Measurements from ENCODE around the gene TNFRSF8. TPM values are rescaled to one million over a fixed set of nuclear protein-coding genes. Genes with fewer than 3 reads are reported as not detected.

Gene TNFRSF8
- total RNA-seq, 1 experiment from 2014 or later, result not detected

GRCh38 chr1:12090326-12090725, 27.2 kb downstream of the TNFRSF8 start:
- Histone ChIP-seq H3K36me3 (ENCODE audit: low read depth, low read length) (no peaks in the 10 kb centered on the region), H2AFZ (ENCODE audit: low read length) (no peak overlapping the region), H3K4me2 (ENCODE audit: low read length) (no peak overlapping the region), H3F3A (ENCODE audit: low read length, unreplicated experiment) (no peaks in the 10 kb centered on the region), H3K4me1 (ENCODE audit: insufficient read depth, low read length) (no peaks in the 10 kb centered on the region), H3K4me3 (ENCODE audit: low read length) (no peak overlapping the region), H3K27me3 (ENCODE audit: low read length) (no peaks in the 10 kb centered on the region), H3K9ac (ENCODE audit: low read length) (no peak overlapping the region), H3K27ac (ENCODE audit: low read length) (no peak overlapping the region), H3K9me3 (ENCODE audit: low read length) (no peaks in the 10 kb centered on the region), H3K9me2 (replicated peaks; ENCODE audit: low read length) (no peaks in the 10 kb centered on the region), H3K79me2 (ENCODE audit: low read length) (no peaks in the 10 kb centered on the region), H4K20me1 (ENCODE audit: low read length) (no peaks in the 10 kb centered on the region)
- ChIA-PET POLR2A (ENCODE audit: unreplicated experiment) (no interaction called here), CTCF (no interaction called here)
- no peak for DNase-seq
- TF ChIP-seq CTCF (conservative IDR thresholded peaks at IDR 0.05; ENCODE audit: low read depth, low read length) (no peak), EZH2 (IDR thresholded peaks at IDR 0.05; ENCODE audit: low read length, unreplicated experiment) (no peak), EZH2phosphoT487 (IDR thresholded peaks at IDR 0.05; ENCODE audit: borderline replicate concordance, low read length) (no peak)
- intact Hi-C loops (cut with micrococcal nuclease), result no loop called here
- no peak for ATAC-seq
- BruUV-seq (replicated peaks), result no TSS peak

- H3K9me3 ChIP-seq (ENCODE audit: low read length), result no peaks in the 10 kb centered on the region
- H3K9me2 ChIP-seq (replicated peaks; ENCODE audit: low read length), result no peaks in the 10 kb centered on the region
- H3F3A ChIP-seq (ENCODE audit: low read length, unreplicated experiment), result no peaks in the 10 kb centered on the region
- POLR2A ChIA-PET (ENCODE audit: unreplicated experiment), result no interaction called here
- no peak overlapping the region for H3K27ac ChIP-seq (ENCODE audit: low read length)
- TF ChIP-seq EZH2phosphoT487 (IDR thresholded peaks at IDR 0.05; ENCODE audit: borderline replicate concordance, low read length), result no peak
- TF ChIP-seq EZH2 (IDR thresholded peaks at IDR 0.05; ENCODE audit: low read length, unreplicated experiment), result no peak
- TF ChIP-seq CTCF (conservative IDR thresholded peaks at IDR 0.05; ENCODE audit: low read depth, low read length), result no peak
- DNase-seq, result no peak
- H4K20me1 ChIP-seq (ENCODE audit: low read length), result no peaks in the 10 kb centered on the region
- no peak for ATAC-seq
- no TSS peak for BruUV-seq (replicated peaks)
- intact Hi-C loops (cut with micrococcal nuclease), result no loop called here
- no peak overlapping the region for H3K4me2 ChIP-seq (ENCODE audit: low read length)
- no peak overlapping the region for H2AFZ ChIP-seq (ENCODE audit: low read length)
- no peaks in the 10 kb centered on the region for H3K79me2 ChIP-seq (ENCODE audit: low read length)
- H3K27me3 ChIP-seq (ENCODE audit: low read length), result no peaks in the 10 kb centered on the region
- H3K4me1 ChIP-seq (ENCODE audit: insufficient read depth, low read length), result no peaks in the 10 kb centered on the region
- no peak overlapping the region for H3K4me3 ChIP-seq (ENCODE audit: low read length)
- no peak overlapping the region for H3K9ac ChIP-seq (ENCODE audit: low read length)
- H3K36me3 ChIP-seq (ENCODE audit: low read depth, low read length), result no peaks in the 10 kb centered on the region
- CTCF ChIA-PET, result no interaction called here
Observed at GRCh38 chr1:12091191-12091590, 28.1 kb downstream of the TNFRSF8 start.

GRCh38 chr1:12094180-12094579, 31.1 kb downstream of the TNFRSF8 start:
- no peaks in the 10 kb centered on the region for H4K20me1 ChIP-seq (ENCODE audit: low read length)
- no peaks in the 10 kb centered on the region for H3K9me2 ChIP-seq (replicated peaks; ENCODE audit: low read length)
- H3K9me3 ChIP-seq (ENCODE audit: low read length), result no peaks in the 10 kb centered on the region
- TF ChIP-seq EZH2phosphoT487 (IDR thresholded peaks at IDR 0.05; ENCODE audit: borderline replicate concordance, low read length) (no peak), CTCF (conservative IDR thresholded peaks at IDR 0.05; ENCODE audit: low read depth, low read length) (no peak), EZH2 (IDR thresholded peaks at IDR 0.05; ENCODE audit: low read length, unreplicated experiment) (no peak)
- peaks cover 7% of the 10 kb centered on the region; the same call in 1 of the 2 replicates for H3K4me1 ChIP-seq (ENCODE audit: insufficient read depth, low read length)
- H2AFZ ChIP-seq (ENCODE audit: low read length), result no peak overlapping the region
- no peak overlapping the region for H3K4me2 ChIP-seq (ENCODE audit: low read length)
- no peaks in the 10 kb centered on the region for H3K79me2 ChIP-seq (ENCODE audit: low read length)
- H3K27me3 ChIP-seq (ENCODE audit: low read length), result no peaks in the 10 kb centered on the region
- no peaks in the 10 kb centered on the region for H3F3A ChIP-seq (ENCODE audit: low read length, unreplicated experiment)
- DNase-seq (no peak), ATAC-seq (no peak)
- no peak overlapping the region for H3K9ac ChIP-seq (ENCODE audit: low read length)
- ChIA-PET CTCF (interaction anchor here (0.6 kb wide), 2 partner anchors 23 to 109 kb away, joined by 4 to 6 read pairs; no protein-coding TSS in a partner anchor), POLR2A (ENCODE audit: unreplicated experiment) (no interaction called here)
- no peaks in the 10 kb centered on the region for H3K36me3 ChIP-seq (ENCODE audit: low read depth, low read length)
- no TSS peak for BruUV-seq (replicated peaks)
- no peak overlapping the region for H3K4me3 ChIP-seq (ENCODE audit: low read length)
- intact Hi-C loops (cut with micrococcal nuclease), result no loop called here
- H3K27ac ChIP-seq (ENCODE audit: low read length), result no peak overlapping the region
